ENCODE results near the gene PEPD.

Gene PEPD

DNA sequence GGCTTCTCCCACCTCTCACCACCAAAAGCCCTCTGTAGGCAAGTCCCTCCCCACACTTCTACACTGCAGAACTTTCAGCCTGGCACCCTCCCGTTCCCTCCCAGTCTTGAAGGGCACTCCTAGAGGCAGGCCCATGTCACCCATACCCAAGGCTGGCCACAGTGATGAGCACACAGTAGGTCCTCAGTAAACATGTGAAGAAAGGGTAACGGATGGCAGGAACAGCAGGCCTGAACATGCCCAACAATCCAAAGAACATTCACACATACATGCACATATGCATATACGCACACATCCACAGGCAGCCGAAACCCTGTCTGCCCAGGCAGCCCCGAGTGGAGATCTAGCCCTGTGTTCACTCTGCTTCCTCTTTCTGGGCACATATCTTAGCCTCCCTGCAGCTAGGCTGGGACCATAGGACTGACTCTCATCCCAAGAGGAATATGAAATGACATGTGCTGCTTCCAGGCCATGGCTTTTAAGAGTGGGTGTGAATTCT, 92.9 kb downstream of the PEPD start:
- in situ Hi-C loops (cut with MboI; ENCODE audit: low sequenced_read_pairs) = loop anchor here (10.0 kb wide), 1 partner anchor 346 kb away; no protein-coding TSS in a partner anchor

DNA sequence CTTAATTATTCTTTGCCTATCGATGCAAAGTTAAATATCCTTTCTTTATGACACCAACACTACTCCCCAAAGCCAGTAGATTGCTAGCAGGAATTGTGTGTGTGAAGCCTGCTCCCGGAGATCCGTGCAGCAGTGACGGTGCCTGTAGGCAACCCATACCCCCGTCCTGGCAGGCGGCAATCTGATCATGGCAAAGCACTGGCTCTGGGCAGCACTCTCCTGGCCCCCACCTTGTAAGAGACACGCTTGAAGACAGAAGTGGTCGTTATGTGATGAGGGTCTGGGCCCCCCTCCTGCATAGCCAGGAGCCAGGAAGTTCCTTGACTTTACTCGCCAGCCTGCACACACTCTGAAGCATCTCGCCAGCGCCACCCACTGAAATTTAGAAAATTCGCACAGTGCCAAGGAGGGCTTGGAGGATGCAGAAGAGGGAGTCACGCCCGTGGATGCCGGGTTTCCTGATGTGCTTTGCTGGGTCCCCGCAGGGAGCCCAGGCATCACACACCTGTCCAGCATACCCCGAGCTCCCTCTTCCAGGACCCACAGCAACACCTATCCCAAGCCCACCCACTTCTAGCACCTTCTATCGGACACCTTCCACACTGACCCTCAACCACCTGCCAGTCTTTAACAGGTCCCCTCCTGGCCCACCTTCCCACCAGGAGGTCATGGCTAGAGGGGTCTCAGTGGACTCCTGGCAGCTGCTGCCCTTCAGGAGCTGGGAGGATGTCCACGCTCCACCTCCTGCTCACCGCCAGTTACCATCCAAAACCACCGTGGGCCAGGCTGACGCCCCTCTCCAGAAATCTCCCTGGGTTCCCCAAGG, 93.6 kb downstream of the PEPD start:
- in situ Hi-C loops (cut with MboI; ENCODE audit: low sequenced_read_pairs) = loop anchor here (10.0 kb wide), 1 partner anchor 347 kb away; no protein-coding TSS in a partner anchor

DNA sequence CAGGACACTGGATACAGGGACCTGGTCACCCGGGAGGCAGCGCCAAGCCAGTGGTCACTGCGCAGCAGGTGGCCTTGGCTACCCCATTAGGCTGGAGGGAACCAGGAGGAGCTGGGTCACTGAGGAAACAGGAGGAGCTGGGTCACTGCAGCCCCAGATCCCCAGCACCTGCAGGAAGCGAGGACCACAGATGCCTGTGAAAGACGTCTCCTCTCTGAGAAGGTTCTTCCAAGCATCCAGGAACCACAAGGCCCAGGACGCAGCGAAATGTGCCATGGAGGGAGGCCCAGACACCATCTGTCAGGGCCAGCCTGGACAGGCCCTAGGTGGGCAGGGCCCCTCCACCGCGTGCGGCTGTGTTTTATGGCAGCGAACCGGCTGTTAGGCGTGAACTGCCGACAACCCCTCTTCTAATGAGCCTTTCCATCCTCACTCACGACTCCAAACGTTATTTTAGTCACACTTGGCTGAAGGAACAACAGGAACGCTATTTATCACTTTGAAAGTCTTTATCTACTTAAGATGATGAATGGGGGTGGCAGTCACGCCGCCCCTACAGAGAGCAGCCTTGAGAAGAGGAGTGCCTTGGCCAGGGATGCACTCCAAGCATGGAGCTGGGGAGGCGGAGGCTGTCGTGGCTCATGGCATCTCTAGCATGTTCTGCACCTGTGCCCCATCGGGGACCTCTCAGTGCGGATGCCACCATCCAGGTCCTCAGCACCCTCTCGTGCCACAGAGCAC, 94.8 kb downstream of the PEPD start:
- in situ Hi-C loops (cut with MboI; ENCODE audit: low sequenced_read_pairs) = loop anchor here (10.0 kb wide), 1 partner anchor 348 kb away; no protein-coding TSS in a partner anchor

DNA sequence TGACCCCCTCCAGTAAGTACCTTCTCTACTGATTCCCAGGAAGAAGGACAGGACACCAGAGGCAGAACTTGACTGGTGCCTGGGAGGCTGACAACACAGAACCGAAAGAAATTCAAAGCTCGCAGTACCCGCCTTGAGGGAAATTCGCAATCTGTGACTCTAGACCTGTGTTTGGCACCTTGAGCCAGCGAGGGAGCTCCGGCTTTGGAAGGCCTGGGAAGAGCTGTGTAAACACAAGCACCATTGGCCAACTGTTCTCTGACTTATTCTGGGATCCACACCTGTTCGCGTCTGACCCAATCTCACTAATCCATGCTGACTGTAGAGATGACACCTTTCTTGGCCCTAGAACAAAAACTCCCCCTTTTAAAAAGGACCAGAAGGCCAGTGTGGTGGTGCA, 97.4 kb downstream of the PEPD start:
- in situ Hi-C loops (cut with MboI; ENCODE audit: low sequenced_read_pairs) = loop anchor here (10.0 to 25.0 kb wide), 2 partner anchors 287 to 351 kb away; partner anchors contain the start of gene WDR88

DNA sequence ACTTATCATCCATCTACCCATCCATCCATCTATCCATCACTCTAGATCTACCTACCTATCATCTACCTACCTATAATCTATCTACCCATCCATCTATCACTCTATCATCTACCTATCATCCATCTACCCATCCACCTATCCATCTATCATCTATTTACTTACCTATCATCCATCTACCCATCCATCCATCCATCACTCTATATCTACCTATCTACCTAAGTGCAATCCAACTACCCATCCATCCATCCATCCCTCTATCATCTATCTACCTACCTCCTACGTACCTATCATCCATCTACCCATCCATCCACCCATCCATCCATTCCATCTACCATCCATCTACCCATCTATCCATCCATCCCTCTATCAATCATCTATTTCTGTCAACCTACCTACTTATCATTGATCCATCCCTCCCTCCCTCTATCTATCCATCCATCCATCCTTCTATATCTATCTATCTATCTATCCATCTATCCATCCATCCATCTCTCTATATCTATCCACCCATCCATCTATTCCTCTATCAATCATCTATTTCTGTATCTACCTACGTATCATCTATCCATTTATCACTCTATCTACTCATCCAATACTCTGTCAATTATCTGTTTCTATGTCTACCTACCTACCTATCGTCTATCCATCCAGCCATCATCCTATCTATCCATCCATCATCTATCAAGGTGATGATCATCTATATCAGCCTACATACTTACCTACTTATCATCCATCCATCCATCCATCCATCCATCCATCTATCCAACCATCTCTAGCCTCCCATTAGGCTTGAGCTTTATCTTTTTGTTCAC, 99.0 kb downstream of the PEPD start:
- in situ Hi-C loops (cut with MboI; ENCODE audit: low sequenced_read_pairs) = loop anchor here (10.0 to 25.0 kb wide), 2 partner anchors 285 to 352 kb away; partner anchors contain the start of gene WDR88

DNA sequence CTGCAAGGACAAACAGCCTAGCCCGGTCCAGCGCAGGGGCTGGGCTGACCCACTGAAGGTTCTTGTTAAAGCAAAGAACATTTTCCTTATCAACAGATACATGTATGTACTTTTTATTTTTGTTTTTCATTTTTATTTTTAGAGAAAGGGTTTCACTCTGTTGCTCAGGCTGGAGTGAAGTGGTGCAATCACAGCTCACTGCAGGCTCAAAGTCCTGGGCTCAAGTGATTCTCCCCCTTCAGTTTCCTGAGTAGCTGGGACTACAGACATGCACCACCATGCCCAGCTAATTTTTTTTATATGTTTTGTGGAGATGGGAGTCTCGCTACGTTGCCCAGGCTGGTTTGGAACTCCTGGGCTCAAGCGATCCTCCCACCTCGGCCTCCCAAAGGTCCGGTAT, 100.2 kb downstream of the PEPD start:
- in situ Hi-C loops (cut with MboI; ENCODE audit: low sequenced_read_pairs) = loop anchor here (10.0 to 25.0 kb wide), 2 partner anchors 284 to 353 kb away; partner anchors contain the start of gene WDR88

DNA sequence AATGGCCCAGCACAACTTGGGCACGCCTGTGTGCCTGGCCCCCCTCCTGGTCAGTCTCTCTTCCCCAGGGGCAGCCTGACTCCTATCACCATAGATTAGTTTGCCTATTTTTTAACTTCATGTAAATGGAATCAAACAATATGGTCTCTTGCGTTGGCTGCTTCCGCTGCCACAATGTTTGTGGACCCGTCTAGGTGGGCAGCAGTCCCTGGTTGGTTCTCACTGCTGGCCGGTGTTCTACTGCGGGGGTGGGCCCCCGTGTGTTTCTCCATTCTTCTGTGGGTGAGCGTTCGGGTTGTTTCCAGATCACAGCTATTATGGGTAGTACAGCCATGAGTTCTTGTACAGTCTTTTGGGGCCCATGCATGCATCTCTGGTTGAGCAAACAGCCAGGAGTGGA, 100.8 kb downstream of the PEPD start:
- in situ Hi-C loops (cut with MboI; ENCODE audit: low sequenced_read_pairs) = loop anchor here (10.0 to 25.0 kb wide), 2 partner anchors 284 to 354 kb away; partner anchors contain the start of gene WDR88

DNA sequence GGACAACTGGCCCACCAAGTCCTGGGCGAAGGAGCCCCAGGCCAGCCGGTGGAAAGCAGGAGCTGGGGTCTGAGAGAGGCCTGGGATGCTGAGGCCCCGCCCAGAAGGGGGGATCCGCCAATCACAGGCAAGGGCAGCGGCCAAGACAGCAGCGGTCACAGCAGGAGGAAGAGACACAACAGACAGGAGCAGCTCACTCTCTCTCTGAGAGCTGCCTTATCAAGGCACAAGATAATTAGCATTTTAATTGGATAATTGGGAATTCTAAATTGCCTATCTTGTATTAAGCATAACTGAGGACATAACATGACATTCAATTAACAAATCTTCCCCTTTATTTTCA, 101.8 kb downstream of the PEPD start:
- in situ Hi-C loops (cut with MboI; ENCODE audit: low sequenced_read_pairs) = loop anchor here (10.0 to 25.0 kb wide), 2 partner anchors 282 to 355 kb away; partner anchors contain the start of gene WDR88

DNA sequence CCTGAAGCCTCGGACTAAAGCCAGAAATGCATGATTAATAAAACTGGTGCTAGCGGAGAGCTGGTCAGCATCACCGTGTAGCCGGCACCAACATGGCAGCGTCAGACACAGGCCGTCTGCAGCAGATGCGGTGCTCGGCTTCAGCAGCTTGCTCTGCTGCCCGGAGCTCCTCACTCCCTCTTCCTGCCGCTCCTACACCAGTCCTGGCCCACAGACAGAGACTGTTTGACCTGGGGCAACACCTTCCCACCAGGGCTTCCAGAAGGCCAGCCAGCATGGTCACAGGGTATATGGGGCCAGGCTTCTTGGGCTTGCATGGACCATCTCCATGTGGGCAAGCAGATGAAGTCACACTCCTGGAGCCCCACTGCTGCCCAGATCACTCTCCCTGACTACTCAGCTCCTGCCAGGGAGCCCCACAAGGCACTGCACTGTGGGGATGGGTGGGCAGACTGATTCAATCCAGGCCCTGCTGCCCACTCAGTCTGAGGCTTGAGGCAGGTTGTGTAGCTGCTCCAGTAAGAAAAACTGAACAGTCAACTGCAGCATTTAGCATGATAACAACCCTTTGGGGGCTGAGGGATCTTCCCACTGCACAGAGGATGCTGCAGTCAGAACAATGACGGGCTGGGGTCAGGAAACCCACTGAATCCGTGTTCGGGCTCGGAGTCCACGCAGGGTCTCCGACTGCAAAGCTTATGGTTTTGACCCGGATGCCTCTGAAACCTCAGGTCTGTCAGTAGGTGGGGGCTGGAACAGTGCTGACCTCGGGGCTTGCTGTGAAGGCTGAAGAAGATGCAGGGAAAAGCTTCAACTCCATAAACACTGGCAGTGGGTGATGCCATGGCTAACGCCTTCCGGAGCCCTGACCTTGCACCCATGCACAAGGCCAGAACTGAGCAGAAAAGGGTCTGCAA, 102.5 kb downstream of the PEPD start:
- in situ Hi-C loops (cut with MboI; ENCODE audit: low sequenced_read_pairs) = loop anchor here (25.0 kb wide), 1 partner anchor 282 kb away; the partner anchor contains the start of gene WDR88

DNA sequence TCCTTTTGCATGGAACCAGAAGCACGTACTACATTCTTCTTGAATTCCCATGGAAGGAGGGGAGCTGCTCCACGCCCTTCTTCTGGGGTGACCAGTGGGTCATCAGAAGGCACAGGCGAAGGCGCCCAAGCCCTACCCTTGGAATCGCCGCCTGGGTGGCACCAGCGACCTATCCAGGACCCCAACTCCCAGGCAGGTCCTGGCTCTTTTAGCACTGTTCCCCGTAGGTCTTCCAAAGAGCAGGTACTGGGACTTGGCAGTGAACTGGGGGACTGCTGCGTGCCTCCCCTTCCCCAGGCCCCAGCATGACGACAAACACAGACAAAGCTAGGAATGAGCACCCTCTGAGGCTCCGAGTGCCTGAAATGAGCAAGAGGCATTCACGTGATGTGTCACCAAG, 103.1 kb downstream of the PEPD start:
- in situ Hi-C loops (cut with MboI; ENCODE audit: low sequenced_read_pairs) = loop anchor here (25.0 kb wide), 1 partner anchor 281 kb away; the partner anchor contains the start of gene WDR88

DNA sequence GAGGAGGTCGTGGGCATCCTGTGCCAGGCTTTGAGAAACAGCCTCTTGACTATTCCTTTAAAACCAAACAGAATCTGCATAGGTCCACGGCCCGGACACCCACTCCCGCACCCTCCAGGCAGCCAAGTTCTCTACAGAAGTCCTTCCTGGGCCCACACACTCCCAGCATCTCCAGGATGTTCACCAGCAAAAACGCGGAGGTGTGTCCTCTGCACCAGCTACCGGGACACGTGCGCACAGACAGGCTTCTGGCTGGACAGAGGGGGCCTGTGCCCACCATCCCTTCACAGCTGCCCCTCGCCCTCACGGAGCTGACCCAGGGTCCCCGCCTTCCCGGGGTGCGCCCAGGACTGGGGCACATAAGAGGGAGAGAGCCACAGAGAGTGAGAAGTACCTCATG, 103.8 kb downstream of the PEPD start:
- in situ Hi-C loops (cut with MboI; ENCODE audit: low sequenced_read_pairs) = loop anchor here (25.0 kb wide), 1 partner anchor 280 kb away; the partner anchor contains the start of gene WDR88

DNA sequence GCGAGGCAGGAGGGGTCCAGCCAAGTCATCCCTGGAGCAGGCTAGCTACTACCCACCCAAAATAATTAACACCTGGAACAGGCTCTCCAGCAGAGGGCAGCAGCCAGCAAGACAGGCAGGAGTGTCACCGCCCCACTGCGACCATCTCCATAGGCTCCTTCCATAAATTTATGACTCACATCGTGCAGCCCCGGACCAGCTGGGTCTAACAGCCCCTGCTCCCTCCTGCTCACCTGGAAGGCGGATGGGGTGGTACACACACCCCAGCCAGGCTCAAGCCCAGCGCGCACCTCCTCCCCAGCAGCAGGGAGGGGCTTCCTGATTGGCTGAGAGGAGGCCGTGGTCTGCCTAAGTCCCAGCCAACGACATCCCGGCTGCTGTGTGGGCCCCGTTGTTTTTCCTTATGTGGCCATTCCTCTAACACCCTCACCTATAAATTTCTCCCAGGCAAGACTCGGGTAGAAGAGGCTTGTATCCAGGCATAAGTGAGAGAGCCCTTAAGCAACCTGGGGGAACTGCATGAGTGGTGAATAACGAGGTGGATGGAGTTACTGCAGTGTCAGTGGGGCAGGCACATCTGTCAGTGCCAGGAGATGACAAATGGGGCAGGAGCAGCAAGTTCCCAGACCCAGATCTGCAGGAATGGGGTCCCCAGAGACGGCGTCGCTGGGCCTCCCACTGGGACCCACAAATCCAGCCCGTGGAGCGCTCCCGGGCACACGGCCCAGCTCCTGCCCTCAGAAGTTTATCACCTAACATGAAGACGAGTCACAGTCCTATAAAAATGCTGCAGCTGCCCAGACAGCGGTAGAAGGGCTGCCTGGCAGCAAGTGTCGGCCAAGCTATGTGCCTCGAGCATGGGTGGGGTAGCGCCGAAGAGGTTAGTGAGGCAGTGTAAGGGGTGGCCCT, 105.0 kb downstream of the PEPD start:
- in situ Hi-C loops (cut with MboI; ENCODE audit: low sequenced_read_pairs) = loop anchor here (25.0 kb wide), 1 partner anchor 279 kb away; the partner anchor contains the start of gene WDR88

DNA sequence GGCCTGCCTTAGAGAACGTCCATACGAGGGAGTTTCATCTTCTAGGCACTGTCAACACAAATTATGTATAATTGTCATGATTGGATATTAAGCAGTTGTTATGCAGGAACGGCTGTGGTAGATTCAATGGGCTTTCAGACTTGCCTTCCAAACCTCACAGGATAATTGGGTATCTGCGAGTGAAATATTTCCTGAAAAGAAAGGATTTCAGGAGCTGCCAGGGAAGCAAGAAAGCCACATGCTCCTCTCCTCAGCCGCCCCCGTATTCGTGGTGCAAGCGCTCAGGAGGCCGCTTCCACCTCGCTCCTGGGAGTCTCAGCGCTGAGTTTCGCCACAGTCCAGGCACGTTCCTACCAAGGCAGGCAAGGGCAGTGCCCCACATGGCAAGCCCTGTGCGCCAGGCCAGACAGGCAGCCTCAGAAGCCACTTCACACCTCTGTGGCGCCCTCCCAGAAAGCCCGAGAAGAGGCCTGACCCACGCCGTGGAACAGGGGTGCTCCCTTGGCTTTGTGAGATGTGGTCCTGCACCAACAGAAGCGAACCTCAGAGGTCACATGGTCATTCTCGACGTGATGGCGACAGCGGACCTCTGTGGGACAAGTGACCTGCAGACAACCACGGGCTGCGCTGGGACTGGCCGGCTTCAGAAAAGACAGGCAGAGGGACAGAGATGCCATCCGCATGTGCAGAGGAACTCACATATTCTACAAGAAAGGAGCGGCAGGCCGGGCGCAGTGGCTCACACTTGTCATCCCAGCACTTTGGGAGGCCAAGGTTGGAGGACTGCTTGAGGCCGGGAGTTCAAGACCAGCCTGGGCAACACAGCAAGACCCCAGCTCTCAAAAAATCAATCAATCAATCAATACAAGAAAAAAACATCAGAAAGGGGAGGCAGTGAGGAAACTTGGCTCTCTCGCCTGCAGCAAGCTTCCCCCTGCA, 106.7 kb downstream of the PEPD start:
- in situ Hi-C loops (cut with MboI; ENCODE audit: low sequenced_read_pairs) = loop anchor here (25.0 kb wide), 1 partner anchor 278 kb away; the partner anchor contains the start of gene WDR88

DNA sequence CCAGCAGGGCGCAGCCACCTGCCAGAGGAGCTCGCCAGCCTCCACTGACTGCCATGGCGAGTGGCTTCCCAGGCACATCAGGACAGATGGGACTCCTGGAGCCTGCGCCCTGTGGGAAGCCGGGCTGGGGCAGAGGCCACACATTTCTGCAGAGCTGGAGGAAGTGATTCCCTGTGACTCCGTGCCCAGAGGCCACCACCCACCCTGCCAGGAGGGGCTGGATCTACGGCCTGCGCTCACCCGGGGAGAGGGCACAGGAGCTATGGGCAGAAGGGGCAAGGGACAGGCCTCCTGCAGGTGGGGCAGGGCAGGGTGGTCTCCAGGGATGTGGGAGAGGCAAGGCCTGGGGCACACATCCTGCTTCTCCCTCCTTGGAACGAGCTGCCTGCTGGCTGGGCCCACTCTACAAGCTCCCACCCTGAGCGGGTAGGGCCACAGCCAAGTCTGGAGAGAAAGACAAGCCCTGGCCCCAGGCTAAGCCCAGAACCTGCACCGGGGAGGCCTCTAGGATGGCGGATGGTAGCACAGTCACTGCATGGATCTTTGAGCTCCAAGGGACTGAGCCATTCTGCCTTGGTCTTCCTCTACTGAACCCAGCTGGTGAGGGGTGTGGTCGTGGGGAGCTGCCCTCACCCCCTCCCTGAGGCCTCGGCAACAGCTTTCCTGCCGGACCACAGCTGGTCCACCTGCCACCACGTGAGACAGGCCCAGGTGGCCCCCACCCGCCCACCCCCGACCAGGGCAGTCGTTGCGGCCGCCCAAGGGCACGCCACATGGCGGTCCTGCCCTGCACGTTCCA, 107.5 kb downstream of the PEPD start:
- in situ Hi-C loops (cut with MboI; ENCODE audit: low sequenced_read_pairs) = loop anchor here (25.0 kb wide), 1 partner anchor 277 kb away; the partner anchor contains the start of gene WDR88

DNA sequence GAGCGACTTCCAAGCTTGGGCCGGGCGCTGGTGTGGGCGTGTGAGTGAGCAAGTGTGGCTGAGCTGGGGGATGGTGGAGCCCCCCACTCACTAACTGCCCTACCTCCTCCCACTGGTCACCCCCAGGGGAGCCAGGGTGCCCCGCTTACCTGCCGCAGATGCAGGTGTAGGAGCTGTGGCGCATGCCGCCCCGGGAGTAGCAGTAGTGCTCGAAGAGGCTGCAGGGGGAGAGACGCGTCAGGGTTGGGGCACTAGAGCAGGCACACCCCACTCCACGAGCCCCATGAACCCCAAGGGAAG, 108.2 kb downstream of the PEPD start:
- in situ Hi-C loops (cut with MboI; ENCODE audit: low sequenced_read_pairs) = loop anchor here (25.0 kb wide), 1 partner anchor 276 kb away; the partner anchor contains the start of gene WDR88

All from HL-60/S4 treated with phorbol 12-myristate 13-acetate at 8.2 ng/mL for 4 days and 3 days (cell line).